SU-DHL-6 (cell line): ENCODE data around the gene LRRC4C.

Experiments used
- EZH2phosphoT487 ChIP-seq: fragments of 200-600 bp; sonication (generic), shearing (Covaris generic); conservative IDR thresholded peaks from 2 replicates; pipeline ENCODE4 v1.6.1; 2018; ENCODE audit warnings: mild to moderate bottlenecking, antibody characterized with exemption, low read length, moderate library complexity, mixed read lengths
- TF ChIP-seq, protein P1 (sequence below): fragments of 200-600 bp; sonication (generic); IDR thresholded peaks from one replicate; pipeline ENCODE4 v1.5.1; 2017; ENCODE audit warnings: antibody characterized with exemption, mild to moderate bottlenecking, low read length, moderate library complexity; ENCODE audit not compliant: insufficient read depth, poor library complexity, severe bottlenecking

DNA sequence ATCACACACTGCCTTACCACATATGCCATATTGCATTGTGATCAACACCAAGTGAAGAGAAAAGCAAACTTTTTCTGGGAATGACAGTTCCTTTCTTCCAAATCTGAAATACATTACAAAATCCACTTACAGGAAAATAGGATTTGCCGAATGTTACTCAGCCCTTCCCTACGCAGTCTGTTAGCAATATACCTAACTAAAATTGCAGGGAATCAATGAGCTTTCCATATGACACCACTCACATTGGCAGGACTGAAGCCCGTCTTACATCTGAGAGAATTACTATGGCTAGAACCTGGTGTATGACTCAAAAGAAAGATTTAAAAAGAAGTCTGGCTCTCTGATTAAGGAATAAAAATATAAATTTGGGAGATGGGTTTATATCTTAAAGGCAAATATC, 136.0 kb downstream of the LRRC4C start:
- TF ChIP-seq, protein P1, sequence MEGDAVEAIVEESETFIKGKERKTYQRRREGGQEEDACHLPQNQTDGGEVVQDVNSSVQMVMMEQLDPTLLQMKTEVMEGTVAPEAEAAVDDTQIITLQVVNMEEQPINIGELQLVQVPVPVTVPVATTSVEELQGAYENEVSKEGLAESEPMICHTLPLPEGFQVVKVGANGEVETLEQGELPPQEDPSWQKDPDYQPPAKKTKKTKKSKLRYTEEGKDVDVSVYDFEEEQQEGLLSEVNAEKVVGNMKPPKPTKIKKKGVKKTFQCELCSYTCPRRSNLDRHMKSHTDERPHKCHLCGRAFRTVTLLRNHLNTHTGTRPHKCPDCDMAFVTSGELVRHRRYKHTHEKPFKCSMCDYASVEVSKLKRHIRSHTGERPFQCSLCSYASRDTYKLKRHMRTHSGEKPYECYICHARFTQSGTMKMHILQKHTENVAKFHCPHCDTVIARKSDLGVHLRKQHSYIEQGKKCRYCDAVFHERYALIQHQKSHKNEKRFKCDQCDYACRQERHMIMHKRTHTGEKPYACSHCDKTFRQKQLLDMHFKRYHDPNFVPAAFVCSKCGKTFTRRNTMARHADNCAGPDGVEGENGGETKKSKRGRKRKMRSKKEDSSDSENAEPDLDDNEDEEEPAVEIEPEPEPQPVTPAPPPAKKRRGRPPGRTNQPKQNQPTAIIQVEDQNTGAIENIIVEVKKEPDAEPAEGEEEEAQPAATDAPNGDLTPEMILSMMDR, result no peak
- TF ChIP-seq EZH2phosphoT487, result no peak
